Left lobe of liver (tissue), 2 donors: ENCODE data around the gene CCDC141. TPM values are rescaled to one million over a fixed set of nuclear protein-coding genes. Genes with fewer than 3 reads are reported as not detected.

Experiments used
- ATAC-seq: fragments of 200-7000 bp; cut with Tn5 transposase; one replicate; pipeline ENCODE4 v1.9.1; 2020; ENCODE audit warnings: mild to moderate bottlenecking, moderate library complexity
- DNase-seq: peaks from one replicate; pipeline ENCODE4 v3.0.0-alpha.2; 2020; ENCODE audit warnings: low spot score
- total RNA-seq: library from RNA; stranded (reverse); gene quantifications from one replicate; pipeline ENCODE4 v1.2.1, GENCODE V29; 2021
- donor health status: DM: no; HTN: no; CAD: no; lungs with moderate emphysema.
- donor health status: DM: no; HTN: yes; CAD: no.

The CCDC141 gene
- total RNA-seq, 1 donor from 2014 or later: 0.38 TPM

DNA sequence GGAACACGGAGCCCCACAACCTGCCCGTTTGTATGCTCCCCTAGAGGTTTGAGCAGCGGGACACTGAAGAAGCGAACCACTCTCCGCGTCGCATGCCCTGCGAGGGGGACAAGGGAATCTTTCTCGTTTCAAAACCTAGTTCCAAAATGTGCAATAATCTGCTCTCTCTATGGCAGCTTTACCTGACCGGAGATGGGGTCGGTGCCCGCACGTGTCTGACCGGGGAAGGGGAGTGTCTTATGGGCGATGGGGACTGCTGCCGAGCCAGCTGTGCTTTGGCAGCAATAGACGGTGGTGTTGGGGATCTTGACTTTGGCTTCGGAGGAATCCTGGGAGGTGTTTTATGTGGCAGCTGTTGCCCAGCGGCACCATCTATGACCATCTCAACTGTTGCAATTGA lies 250.6 kb downstream of the CCDC141 start:
- ATAC-seq (no peak), DNase-seq (no peak)

DNA sequence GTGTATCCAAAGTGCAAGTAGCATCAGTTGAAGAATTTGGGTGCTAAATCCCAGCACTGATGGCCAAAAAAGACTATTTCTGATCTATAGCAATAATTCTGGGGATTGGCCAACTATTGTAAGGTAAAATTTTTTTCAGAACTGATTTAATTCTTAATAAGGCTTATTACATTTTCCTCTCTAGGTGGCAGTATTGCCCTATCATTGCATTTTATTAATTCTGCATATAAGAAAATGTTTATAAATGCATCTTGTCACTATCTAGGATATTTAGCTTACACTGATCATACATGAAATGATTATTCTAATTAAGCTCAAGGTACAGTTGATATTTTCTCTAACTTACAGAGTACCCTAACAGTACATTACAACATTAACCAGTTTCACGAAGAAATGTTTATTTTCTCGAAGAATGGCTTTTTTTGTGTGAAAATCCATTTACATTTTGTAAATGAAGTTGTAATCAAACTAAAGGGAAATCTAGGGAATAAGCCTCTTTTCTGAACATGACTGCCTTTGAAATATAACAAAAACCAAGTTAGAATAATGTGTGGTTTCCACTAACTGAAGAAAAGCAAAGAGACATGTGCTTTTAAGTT lies 253.8 kb downstream of the CCDC141 start:
- ATAC-seq: no peak
- DNase-seq: no peak

DNA sequence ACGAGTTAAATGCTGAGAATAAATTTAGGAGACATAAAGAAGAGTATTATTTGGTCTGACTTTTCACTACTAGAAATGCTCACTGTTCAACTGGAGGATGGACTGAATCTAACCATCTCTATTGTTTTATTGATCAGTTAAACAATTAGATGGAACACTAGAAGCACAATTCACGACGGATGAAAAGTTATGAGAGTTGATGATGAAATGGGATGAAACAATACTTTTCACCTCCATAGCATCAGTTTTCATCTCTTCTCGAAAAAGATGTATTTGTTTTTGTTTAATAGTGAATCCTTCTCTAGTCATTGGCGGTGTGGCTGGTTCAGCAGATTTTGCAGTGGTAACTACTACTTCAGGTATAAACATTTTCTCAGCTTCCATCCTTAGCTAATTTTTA lies 262.0 kb downstream of the CCDC141 start:
- no peak for DNase-seq
- no peak for ATAC-seq

DNA sequence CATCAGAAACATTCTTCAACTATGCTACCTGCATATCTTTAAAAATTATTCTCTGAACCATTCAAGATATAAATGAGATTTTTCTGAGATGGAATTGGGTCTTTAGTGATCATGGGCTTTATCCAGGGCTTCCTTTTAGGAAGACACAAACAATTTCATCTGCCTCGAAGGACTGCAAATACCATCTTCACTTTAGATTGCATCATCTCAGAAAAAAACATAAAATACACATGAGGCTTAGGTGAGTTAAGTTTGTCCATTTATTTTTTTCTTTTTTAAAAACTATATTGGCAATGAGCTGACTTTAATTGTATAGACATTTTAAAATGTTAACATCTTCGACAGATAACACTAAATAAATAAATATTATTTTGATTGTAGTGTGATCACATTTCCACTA lies 262.8 kb downstream of the CCDC141 start:
- no peak for DNase-seq
- no peak for ATAC-seq

DNA sequence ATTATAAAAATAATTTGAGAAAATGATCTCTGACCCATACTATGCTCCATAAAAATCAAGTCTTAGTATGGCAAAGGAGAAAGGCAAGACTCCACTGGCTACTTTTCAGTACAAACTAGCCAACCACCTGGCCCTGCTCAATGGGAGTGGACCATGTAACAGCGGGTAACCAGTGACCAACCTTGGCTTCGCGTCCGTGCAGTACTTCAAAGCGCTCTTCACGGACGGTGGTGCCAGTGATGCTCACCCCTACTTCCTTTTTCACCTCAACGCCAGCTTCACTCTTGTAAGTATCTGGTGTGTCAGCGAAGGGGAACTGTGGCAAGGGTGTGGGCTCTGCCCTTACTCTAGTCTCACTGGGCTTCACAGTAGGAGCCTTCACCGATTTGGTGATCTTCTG lies 266.0 kb downstream of the CCDC141 start:
- DNase-seq: no peak
- ATAC-seq: no peak

DNA sequence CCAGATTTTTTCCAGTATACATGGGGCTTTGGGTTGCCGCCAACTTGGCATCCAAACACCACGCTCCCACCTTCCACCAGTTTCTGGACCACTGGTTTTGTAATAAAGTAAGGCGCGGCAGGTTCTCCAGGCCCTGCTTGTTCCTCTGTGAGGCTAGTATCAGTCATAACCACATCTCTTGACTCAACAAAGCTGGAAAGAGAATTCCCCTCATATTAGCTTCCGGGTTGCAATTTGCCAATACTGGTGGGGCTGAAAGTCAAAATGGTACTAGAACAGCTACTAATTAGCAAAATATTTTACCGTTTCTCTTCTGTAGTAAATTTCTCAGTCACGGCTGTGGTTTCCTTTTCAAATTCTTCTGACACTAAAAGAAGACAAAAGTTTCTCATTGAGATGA lies 267.7 kb downstream of the CCDC141 start:
- ATAC-seq: no peak

More for the DNA sequence above, 267.7 kb downstream of the CCDC141 start:
- no peak for DNase-seq

Other genes starting within 250 kb of the CCDC141 start
- gene TTN, start 242.7 kb downstream of the CCDC141 start, total RNA-seq: 1.1 TPM
- 16.7 TPM for gene SESTD1, start 214.7 kb upstream of the CCDC141 start, total RNA-seq